GM06990 (cell line): ENCODE data around the gene NOL4L.

Experiments
- DNase-seq: peaks from one replicate; pipeline ENCODE4 v3.0.0-alpha.2; 2011; ENCODE audit not compliant: insufficient read length; ENCODE audit errors: extremely low read depth
- H3K27me3 ChIP-seq: replicated peaks from 2 replicates; pipeline ENCODE4 v1.6.0; 2011; ENCODE audit warnings: low read length; ENCODE audit not compliant: control insufficient read depth, insufficient read depth
- H3K36me3 ChIP-seq: 2 replicates; pipeline ENCODE4 v1.5.1; 2011; ENCODE audit warnings: low read length; ENCODE audit not compliant: control insufficient read depth, insufficient read depth
- H3K4me3 ChIP-seq: replicated peaks from 2 replicates; pipeline ENCODE4 v1.5.1; 2011; ENCODE audit warnings: low read depth, mild to moderate bottlenecking, control low read depth, low read length
- TF ChIP-seq, protein P1 (sequence below): IDR thresholded peaks from 2 replicates; pipeline ENCODE4 v1.5.1; 2011; ENCODE audit warnings: low read length, control low read depth, mild to moderate bottlenecking, inconsistent platforms; ENCODE audit not compliant: insufficient read depth, poor library complexity, severe bottlenecking

NOL4L gene, protein sequence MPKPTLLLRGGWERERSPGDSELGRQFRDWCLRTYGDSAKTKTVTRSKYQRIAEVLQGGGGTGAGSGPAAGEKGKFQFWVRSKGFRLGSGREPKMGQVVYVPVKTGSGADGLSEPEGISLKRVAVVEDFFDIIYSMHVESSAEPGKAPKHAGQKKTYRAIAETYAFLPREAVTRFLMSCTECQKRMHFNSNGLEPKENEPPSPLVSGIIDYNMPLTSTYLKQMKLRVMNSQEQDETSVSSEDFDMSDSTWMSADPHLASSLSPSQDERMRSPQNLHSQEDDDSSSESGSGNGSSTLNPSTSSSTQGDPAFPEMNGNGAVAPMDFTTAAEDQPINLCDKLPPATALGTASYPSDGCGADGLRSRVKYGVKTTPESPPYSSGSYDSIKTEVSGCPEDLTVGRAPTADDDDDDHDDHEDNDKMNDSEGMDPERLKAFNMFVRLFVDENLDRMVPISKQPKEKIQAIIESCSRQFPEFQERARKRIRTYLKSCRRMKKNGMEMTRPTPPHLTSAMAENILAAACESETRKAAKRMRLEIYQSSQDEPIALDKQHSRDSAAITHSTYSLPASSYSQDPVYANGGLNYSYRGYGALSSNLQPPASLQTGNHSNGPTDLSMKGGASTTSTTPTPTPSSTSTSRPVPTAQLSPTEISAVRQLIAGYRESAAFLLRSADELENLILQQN

DNA sequence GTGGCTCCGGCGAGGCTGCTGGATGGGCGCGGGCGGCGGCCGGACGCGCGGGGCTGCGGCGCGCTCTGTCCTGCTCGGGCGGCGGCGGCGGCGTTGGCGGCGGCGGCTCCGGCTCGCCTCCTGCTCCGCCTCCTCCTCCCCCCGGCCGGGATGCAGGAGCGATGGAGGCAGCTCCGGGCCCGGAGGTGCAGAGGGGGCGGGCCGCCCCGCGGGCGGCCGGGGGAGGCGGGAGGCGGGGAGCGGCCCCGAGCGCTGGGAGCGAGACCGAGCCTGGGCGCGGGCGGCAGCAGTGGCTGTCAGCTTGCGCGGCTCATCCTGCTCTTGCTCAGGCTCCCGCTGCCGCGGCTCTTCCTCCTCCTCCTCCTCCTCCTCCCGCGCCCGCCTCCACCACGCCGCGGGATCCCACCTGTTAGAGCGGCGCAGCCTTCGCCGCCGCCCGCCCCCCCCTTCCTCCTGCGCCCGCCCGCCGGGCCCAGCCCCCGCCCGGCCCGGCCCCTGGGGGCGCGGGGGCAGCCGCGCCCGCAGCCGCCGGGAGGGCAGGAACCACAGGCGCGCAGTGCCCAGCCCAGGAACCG, at the start of gene NOL4L:
Gene NOL4L, minus strand, starts transcription at position 323 of the 575 bp plus-strand sequence. CDS start 443 bp downstream, outside the sequence.
- DNase-seq = peak; percentile 36
- Histone ChIP-seq H3K4me3 (peak within 1 kb of the TSS; percentile 84), H3K27me3 (no peaks in the 10 kb centered on the region), H3K36me3 (no peaks in the 10 kb centered on the region)
- TF ChIP-seq, protein P1, sequence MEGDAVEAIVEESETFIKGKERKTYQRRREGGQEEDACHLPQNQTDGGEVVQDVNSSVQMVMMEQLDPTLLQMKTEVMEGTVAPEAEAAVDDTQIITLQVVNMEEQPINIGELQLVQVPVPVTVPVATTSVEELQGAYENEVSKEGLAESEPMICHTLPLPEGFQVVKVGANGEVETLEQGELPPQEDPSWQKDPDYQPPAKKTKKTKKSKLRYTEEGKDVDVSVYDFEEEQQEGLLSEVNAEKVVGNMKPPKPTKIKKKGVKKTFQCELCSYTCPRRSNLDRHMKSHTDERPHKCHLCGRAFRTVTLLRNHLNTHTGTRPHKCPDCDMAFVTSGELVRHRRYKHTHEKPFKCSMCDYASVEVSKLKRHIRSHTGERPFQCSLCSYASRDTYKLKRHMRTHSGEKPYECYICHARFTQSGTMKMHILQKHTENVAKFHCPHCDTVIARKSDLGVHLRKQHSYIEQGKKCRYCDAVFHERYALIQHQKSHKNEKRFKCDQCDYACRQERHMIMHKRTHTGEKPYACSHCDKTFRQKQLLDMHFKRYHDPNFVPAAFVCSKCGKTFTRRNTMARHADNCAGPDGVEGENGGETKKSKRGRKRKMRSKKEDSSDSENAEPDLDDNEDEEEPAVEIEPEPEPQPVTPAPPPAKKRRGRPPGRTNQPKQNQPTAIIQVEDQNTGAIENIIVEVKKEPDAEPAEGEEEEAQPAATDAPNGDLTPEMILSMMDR = no peak

DNA sequence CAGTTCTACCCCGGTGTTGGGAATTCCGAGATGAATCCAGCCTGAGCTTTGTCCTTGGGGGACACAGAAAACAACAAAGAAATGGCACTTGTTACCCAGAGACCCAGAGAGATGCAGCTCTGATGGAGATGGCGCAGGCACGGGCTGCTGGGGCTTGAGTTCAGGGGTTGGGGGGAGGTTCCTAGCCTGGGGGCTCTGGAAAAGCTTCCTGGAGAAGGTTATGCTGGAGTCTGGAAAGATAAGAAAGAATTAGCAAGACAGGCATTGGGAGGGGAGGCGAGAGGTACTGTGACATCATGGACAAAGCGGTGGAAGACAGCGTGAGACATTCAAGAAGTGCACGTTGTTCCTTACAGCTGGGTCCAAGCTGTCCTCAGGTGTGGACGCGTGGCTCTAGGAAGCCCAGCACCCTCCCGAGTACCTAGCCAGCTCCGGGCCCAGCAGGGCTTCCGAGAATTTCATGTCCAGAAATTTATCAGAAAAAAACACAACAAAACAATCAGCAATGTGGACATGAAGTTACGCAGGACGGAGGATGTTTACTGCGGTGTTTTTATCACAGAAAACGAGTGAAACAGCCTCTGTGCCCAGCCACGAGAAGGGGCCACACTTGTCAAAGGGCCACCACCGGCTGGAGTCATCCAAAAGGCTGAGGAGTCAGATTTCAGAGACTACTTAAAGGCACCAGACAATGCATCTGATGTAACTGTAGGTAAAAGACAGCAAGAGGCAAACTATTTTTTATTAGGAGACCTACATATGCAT, 49.1 kb upstream of the NOL4L start:
- no peak overlapping the region for H3K4me3 ChIP-seq
- H3K27me3 ChIP-seq = no peaks in the 10 kb centered on the region; the same call in 1 of the 2 replicates
- DNase-seq = no peak
- H3K36me3 ChIP-seq = no peaks in the 10 kb centered on the region
- TF ChIP-seq, protein P1 = no peak

DNA sequence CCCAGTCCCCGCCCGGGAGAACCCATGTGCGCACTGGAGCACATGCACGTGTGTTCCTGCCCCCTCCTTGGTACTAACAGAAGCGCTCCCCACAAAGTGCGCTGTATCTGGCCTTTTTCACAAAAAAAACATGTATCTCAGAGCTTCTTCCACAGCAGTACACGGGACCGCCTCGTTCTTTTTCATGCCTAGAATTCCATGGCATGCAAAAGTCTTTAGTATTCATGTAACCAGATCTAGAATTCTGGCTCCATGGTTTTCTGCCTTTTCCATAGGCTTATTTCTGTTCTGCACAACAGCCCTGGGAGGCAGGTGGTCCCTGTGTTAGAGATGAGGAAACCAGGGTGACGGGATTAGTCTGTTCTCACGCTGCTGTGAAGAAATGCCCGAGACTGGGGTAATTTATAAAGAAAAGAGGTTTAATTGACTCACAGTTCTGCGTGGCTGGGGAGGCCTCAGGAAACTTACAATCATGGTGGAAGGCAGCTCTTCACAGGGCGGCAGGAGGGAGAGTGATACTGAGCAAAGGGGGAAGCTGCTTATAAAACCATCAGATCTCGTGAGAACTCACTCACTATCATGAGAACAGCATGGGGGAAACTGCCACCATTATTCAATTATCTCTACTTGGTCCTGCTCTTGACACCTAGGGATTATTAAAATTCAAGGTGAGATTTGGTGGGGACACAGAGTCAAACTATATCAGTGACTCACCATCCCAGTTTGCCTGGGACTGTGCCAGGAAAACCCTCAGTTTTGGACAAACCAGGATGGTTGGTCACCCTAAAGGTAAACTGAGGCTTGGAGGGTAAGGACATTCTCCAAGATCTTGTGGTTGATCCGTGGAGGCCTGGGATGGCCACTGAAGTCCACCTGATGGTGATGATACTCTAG, 47.6 kb upstream of the NOL4L start:
- no peak overlapping the region for H3K4me3 ChIP-seq
- TF ChIP-seq, protein P1 = no peak
- no peaks in the 10 kb centered on the region for H3K27me3 ChIP-seq
- DNase-seq = no peak
- H3K36me3 ChIP-seq = no peaks in the 10 kb centered on the region

DNA sequence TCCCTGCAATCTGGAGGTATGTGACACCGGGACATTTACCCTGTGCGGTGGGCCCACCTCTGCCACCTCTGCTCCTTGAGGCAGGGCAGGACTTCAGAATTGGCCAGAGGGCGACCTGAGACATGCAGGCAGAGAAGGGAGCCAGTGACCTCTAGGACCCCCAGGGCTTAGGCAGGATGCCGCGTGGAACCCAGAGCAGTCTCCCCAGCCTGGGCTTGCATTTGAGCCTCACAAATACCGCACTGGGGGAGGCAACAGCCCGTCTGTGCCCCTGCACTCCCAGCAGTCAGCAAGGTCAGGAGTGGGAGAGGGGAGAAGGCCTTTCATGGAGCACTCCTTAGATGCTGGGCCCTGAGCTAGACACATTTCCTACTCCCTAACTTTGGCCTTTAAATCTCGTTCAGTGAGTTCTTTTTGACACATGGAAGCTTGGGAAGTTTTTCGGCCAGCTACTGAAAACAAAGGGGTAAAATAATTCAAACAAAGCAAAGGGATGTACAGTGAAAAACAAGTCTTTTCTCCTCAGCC, 46.9 kb upstream of the NOL4L start:
- Histone ChIP-seq H3K36me3 (no peaks in the 10 kb centered on the region), H3K4me3 (no peak overlapping the region), H3K27me3 (no peaks in the 10 kb centered on the region)
- no peak for DNase-seq
- TF ChIP-seq, protein P1 = no peak
